Liver (tissue), 9 donors: ENCODE data around the gene CXCL14. TPM values are rescaled to one million over a fixed set of nuclear protein-coding genes. Genes with fewer than 3 reads are reported as not detected.

Experiments
- DNase-seq: peaks from one replicate; pipeline ENCODE4 v3.0.0-alpha.2; 2017; ENCODE audit warnings: low spot score
- H3K27ac ChIP-seq, 2 donors: one replicate each; pipeline ENCODE4 v1.7.0; 2013; ENCODE audit warnings: inconsistent platforms in 2 of 2, low read length in 2 of 2, control low read depth in 1 of 2, low read depth in 1 of 2, mild to moderate bottlenecking in 1 of 2
- H3K27me3 ChIP-seq, 4 donors: one replicate each; pipeline versions ENCODE4 v1.6.1 to v1.7.0; 2013; ENCODE audit warnings: low read length in 3 of 4, inconsistent platforms in 1 of 4, mild to moderate bottlenecking in 1 of 4, moderate library complexity in 1 of 4; ENCODE audit not compliant: control insufficient read depth in 4 of 4, insufficient read depth in 4 of 4
- H3K36me3 ChIP-seq, 4 donors: one replicate each; pipeline versions ENCODE4 v1.6.1 to v1.7.0; 2013; ENCODE audit warnings: low read length in 3 of 4, mild to moderate bottlenecking in 3 of 4, low read depth in 1 of 4, moderate library complexity in 1 of 4; ENCODE audit not compliant: control insufficient read depth in 4 of 4, insufficient read depth in 3 of 4
- H3K4me1 ChIP-seq, 4 donors: one replicate each; pipeline versions ENCODE4 v1.6.1 to v1.7.0; 2013; ENCODE audit warnings: low read length in 3 of 4, mild to moderate bottlenecking in 3 of 4, moderate library complexity in 1 of 4; ENCODE audit not compliant: control insufficient read depth in 4 of 4, insufficient read depth in 4 of 4
- H3K4me3 ChIP-seq, 3 donors: one replicate each; pipeline versions ENCODE4 v1.6.1 to v1.7.0; 2013; ENCODE audit warnings: low read length in 3 of 3, control low read depth in 1 of 3, low read depth in 1 of 3, mild to moderate bottlenecking in 1 of 3
- H3K9ac ChIP-seq, 2 donors: one replicate each; pipeline ENCODE4 v1.7.0; 2013; ENCODE audit warnings: low read length in 2 of 2, mild to moderate bottlenecking in 2 of 2, moderate library complexity in 2 of 2, control low read depth in 1 of 2, low read depth in 1 of 2
- H3K9me3 ChIP-seq, 4 donors: one replicate each; pipeline versions ENCODE4 v1.6.1 to v1.7.0; 2013; ENCODE audit warnings: low read length in 3 of 4; ENCODE audit not compliant: control insufficient read depth in 4 of 4
- ATF3 ChIP-seq: IDR thresholded peaks from 2 replicates; pipeline ENCODE4 v1.6.1; 2016; ENCODE audit warnings: antibody characterized with exemption
- CTCF ChIP-seq: fragments of 150-350 bp; IDR thresholded peaks from 2 replicates; pipeline ENCODE4 v1.5.1; 2017; ENCODE audit warnings: improper control_type of control experiment, low read depth, low read length; ENCODE audit not compliant: missing input control
- FOXA1 ChIP-seq: IDR thresholded peaks from 2 replicates; pipeline ENCODE4 v1.6.1; 2016; ENCODE audit warnings: antibody characterized with exemption
- FOXA2 ChIP-seq: IDR thresholded peaks from 2 replicates; pipeline ENCODE4 v1.6.1; 2016; ENCODE audit warnings: antibody characterized with exemption
- GABPA ChIP-seq, 2 donors: IDR thresholded peaks in 1 of 2; conservative IDR thresholded peaks in 1 of 2; 2 replicates each; pipeline ENCODE4 v1.6.1; 2016; ENCODE audit warnings: antibody characterized with exemption in 2 of 2, mild to moderate bottlenecking in 1 of 2, moderate library complexity in 1 of 2
- HNF4A ChIP-seq, 2 donors: conservative IDR thresholded peaks; 2 replicates each; pipeline ENCODE4 v1.6.1; 2016; ENCODE audit warnings: antibody characterized with exemption in 2 of 2, mild to moderate bottlenecking in 2 of 2
- HNF4G ChIP-seq: IDR thresholded peaks from 2 replicates; pipeline ENCODE4 v1.6.1; 2016; ENCODE audit warnings: antibody characterized with exemption
- MAX ChIP-seq: IDR thresholded peaks from 2 replicates; pipeline ENCODE4 v1.6.1; 2016; ENCODE audit warnings: antibody characterized with exemption
- NR2F2 ChIP-seq: IDR thresholded peaks from 2 replicates; pipeline ENCODE4 v1.6.1; 2016; ENCODE audit warnings: antibody characterized with exemption
- RAD21 ChIP-seq, 2 donors: IDR thresholded peaks; 2 replicates each; pipeline ENCODE4 v1.6.1; 2016; ENCODE audit warnings: antibody characterized with exemption in 2 of 2, mild to moderate bottlenecking in 2 of 2
- RXRA ChIP-seq, 2 donors: IDR thresholded peaks; 2 replicates each; pipeline ENCODE4 v1.6.1; 2017 to 2018; ENCODE audit warnings: antibody characterized with exemption in 2 of 2, mild to moderate bottlenecking in 1 of 2
- SP1 ChIP-seq: IDR thresholded peaks from 2 replicates; pipeline ENCODE4 v1.6.1; 2018; ENCODE audit warnings: antibody characterized with exemption, mild to moderate bottlenecking
- YY1 ChIP-seq: IDR thresholded peaks from 2 replicates; pipeline ENCODE4 v1.6.1; 2016; ENCODE audit warnings: antibody characterized with exemption, mild to moderate bottlenecking
- WGBS: extraction: QIAGEN DNeasy Blood & Tissue Kit; methylation state at CpG from one replicate; pipeline ENCODE4 v1.1.7; 2013; 5-methylcytosine and 5-hydroxymethylcytosine counted together
- polyA plus RNA-seq, 2 donors: library from polyadenylated mRNA; stranded (reverse) in 1 of 2; unstranded in 1 of 2; fragments of 200-250 nt in 1 of 2; fragments of >200 nt in 1 of 2; fragmentation: Nextera tagmentation in 1 of 2; extraction: Ambion mirVana in 1 of 2; gene quantifications; one replicate each; pipeline versions ENCODE4 v1.2.1 to v1.2.3, GENCODE V29; 2013 to 2015
- total RNA-seq, 2 donors: library from RNA; depleted of rRNA; stranded (reverse); fragments of >200 nt; gene quantifications; one replicate each; pipeline ENCODE4 v1.2.3, GENCODE V29; 2014
- donor health status: healthy.
- donor health status: healthy.
- donor health status: healthy.
- donor health status: healthy.
- donor health status: healthy.

The CXCL14 gene
- total and polyA plus RNA-seq, 4 donors, result 2.7 to 13.7 (median 8.3) TPM

- DNase-seq, result no peak
- no peak for TF ChIP-seq MAX
- TF ChIP-seq FOXA1, result no peak
- TF ChIP-seq CTCF, result no peak
- no peak for TF ChIP-seq HNF4A (conservative IDR thresholded peaks at IDR 0.05)
- TF ChIP-seq RXRA (IDR thresholded peaks at IDR 0.05), result no peak
- TF ChIP-seq GABPA (IDR thresholded peaks at IDR 0.05 in 1 of 2, conservative IDR thresholded peaks at IDR 0.05 in 1 of 2), result no peak
- H3K4me1 ChIP-seq, result peaks cover 12 to 33% (median 18%) of the 10 kb centered on the region in 4 donors
- H3K9ac ChIP-seq, result no peak overlapping the region
- peaks cover 4 to 18% (median 11%) of the 10 kb centered on the region in 4 donors for H3K27me3 ChIP-seq
- 64% methylated on average over 4 of the region's 4 CpGs for WGBS
- H3K9me3 ChIP-seq, result peaks cover 0 to 11% (median 6%) of the 10 kb centered on the region in 4 donors
- no peak overlapping the region for H3K27ac ChIP-seq
- no peak overlapping the region for H3K4me3 ChIP-seq
- no peaks in the 10 kb centered on the region for H3K36me3 ChIP-seq
These were observed 39.3 kb downstream of the CXCL14 start for GRCh38 chr5:135539430-135540005.

- H3K27me3 ChIP-seq, result peaks cover 4 to 24% (median 15%) of the 10 kb centered on the region in 4 donors
- no peak overlapping the region for H3K27ac ChIP-seq
- peaks cover 3 to 20% (median 9%) of the 10 kb centered on the region in 4 donors for H3K4me1 ChIP-seq
- peaks cover 0 to 11% (median 6%) of the 10 kb centered on the region in 4 donors for H3K9me3 ChIP-seq
- H3K9ac ChIP-seq, result no peak overlapping the region
- DNase-seq, result no peak
- H3K36me3 ChIP-seq, result no peaks in the 10 kb centered on the region
- TF ChIP-seq GABPA (IDR thresholded peaks at IDR 0.05 in 1 of 2, conservative IDR thresholded peaks at IDR 0.05 in 1 of 2) (no peak), HNF4G (no peak), HNF4A (conservative IDR thresholded peaks at IDR 0.05) (no peak), SP1 (no peak), FOXA1 (no peak), RXRA (IDR thresholded peaks at IDR 0.05) (no peak), FOXA2 (no peak), ATF3 (no peak), RAD21 (IDR thresholded peaks at IDR 0.05) (no peak), NR2F2 (no peak), MAX (no peak)
- WGBS, result 90% methylated on average over 5 of the region's 5 CpGs
- H3K4me3 ChIP-seq, result no peak overlapping the region
These were observed 40.5 kb downstream of the CXCL14 start for GRCh38 chr5:135538261-135538660.

GRCh38 chr5:135537745-135538144 is 41.0 kb downstream of the CXCL14 start:
- Histone ChIP-seq H3K9me3 (peaks cover 0 to 11% (median 6%) of the 10 kb centered on the region in 4 donors), H3K4me3 (no peak overlapping the region), H3K9ac (no peak overlapping the region), H3K27me3 (peaks cover 4 to 27% (median 15%) of the 10 kb centered on the region in 4 donors), H3K36me3 (no peaks in the 10 kb centered on the region), H3K4me1 (peaks cover 0 to 16% (median 7%) of the 10 kb centered on the region in 4 donors), H3K27ac (no peak overlapping the region)
- TF ChIP-seq RAD21 (IDR thresholded peaks at IDR 0.05), result no peak
- no peak for TF ChIP-seq FOXA1
- TF ChIP-seq MAX, result no peak
- TF ChIP-seq ATF3, result no peak
- TF ChIP-seq HNF4A (conservative IDR thresholded peaks at IDR 0.05), result no peak
- no peak for TF ChIP-seq GABPA (IDR thresholded peaks at IDR 0.05 in 1 of 2, conservative IDR thresholded peaks at IDR 0.05 in 1 of 2)
- no peak for TF ChIP-seq YY1
- no peak for DNase-seq
- WGBS, result 56% methylated on average over 2 of the region's 2 CpGs
